K562 (cell line): ENCODE measurements around the gene PPP1R16B. TPM values are rescaled to one million over a fixed set of nuclear protein-coding genes. Genes with fewer than 3 reads are reported as not detected.

ENCODE experiments used
- ATAC-seq: fragments of 200-7000 bp; cut with Tn5 transposase; 3 replicates; pipeline ENCODE4 v1.9.1; 2020; ENCODE audit warnings: moderate library complexity
- BruUV-seq: library from RNA; stranded (reverse); fragments of 400-500 nt; replicated peaks from 2 replicates; lab custom pipeline; 2021; lab: Mats Ljungman, UMichigan
- CTCF ChIA-PET: fragments of 300-600 bp; formaldehyde crosslinking; extraction: SDS; loops from one replicate; lab custom pipeline; 2021; ENCODE audit warnings: low intra/inter-chr PET ratio; lab: Yijun Ruan, JAX
- POLR2A ChIA-PET: fragments of 300-600, 350-650 bp; sonication (Branson Sonifier 250); formaldehyde crosslinking; extraction: SDS; loops from one replicate; lab custom pipeline; 2021; ENCODE audit warnings: antibody characterized with exemption, inconsistent platforms; lab: Yijun Ruan, JAX
- DNase-seq, 4 experiments: peaks; one replicate each; pipeline versions ENCODE4 v3.0.0 to v3.0.0-alpha.2; 2011 to 2018; ENCODE audit warnings: low spot score in 3 of 4, mixed read lengths in 3 of 4; ENCODE audit errors: extremely low read depth in 1 of 4
- FAIRE-seq: peaks from 2 replicates; lab custom pipeline; 2011; peaks lifted over from hg19 to GRCh38; lab: Jason Lieb, UNC
- H2AFZ ChIP-seq: 2 replicates; pipeline ENCODE4 v1.6.0; 2011; ENCODE audit warnings: low read depth, low read length, control low read depth, inconsistent platforms
- H3K27ac ChIP-seq: fragments of 200-600 bp; 3 replicates; pipeline ENCODE4 v1.8.0; 2011; ENCODE audit warnings: low read depth, mild to moderate bottlenecking, control low read depth, inconsistent platforms, low read length, moderate library complexity, mixed read lengths; ENCODE audit errors: extremely low read depth
- H3K27me3 ChIP-seq, 2 experiments: fragments of 300-600 bp in 1 of 2; 2 replicates in 1 of 2; 3 replicates in 1 of 2; pipeline versions ENCODE4 v1.6.0 to v1.8.0; 2011; ENCODE audit warnings: inconsistent platforms in 2 of 2, low read length in 2 of 2, mild to moderate bottlenecking in 1 of 2, mixed read lengths in 1 of 2, moderate library complexity in 1 of 2; ENCODE audit not compliant: control insufficient read depth in 2 of 2, insufficient read depth in 2 of 2
- H3K36me3 ChIP-seq: fragments of 300-600 bp; 3 replicates; pipeline ENCODE4 v1.8.0; 2011; ENCODE audit warnings: mild to moderate bottlenecking, low read length, inconsistent platforms; ENCODE audit not compliant: control insufficient read depth, insufficient read depth
- H3K4me1 ChIP-seq, 2 experiments: fragments of 200-600 bp in 1 of 2; replicated peaks in 1 of 2; 2 replicates in 1 of 2; 3 replicates in 1 of 2; pipeline versions ENCODE4 v1.5.1 to v1.8.0; 2011; ENCODE audit warnings: inconsistent platforms in 2 of 2, low read length in 2 of 2, mild to moderate bottlenecking in 1 of 2, mixed read lengths in 1 of 2, moderate library complexity in 1 of 2; ENCODE audit not compliant: control insufficient read depth in 2 of 2, insufficient read depth in 2 of 2
- H3K4me2 ChIP-seq: 2 replicates; pipeline ENCODE4 v1.6.1; 2011; ENCODE audit warnings: low read length, control low read depth, inconsistent platforms, mixed read lengths; ENCODE audit not compliant: insufficient read depth
- H3K4me3 ChIP-seq: fragments of 200-600 bp; sonication (generic), shearing (Covaris generic); 2 replicates; pipeline ENCODE4 v1.5.1; 2016; ENCODE audit warnings: control low read depth, inconsistent platforms
- H3K79me2 ChIP-seq: fragments of 200-600 bp; 3 replicates; pipeline ENCODE4 v1.8.0; 2011; ENCODE audit warnings: low read length, inconsistent platforms; ENCODE audit not compliant: control insufficient read depth, insufficient read depth
- H3K9ac ChIP-seq, 2 experiments: 2 replicates each; pipeline versions ENCODE4 v1.6.0 to v1.6.1; 2011; ENCODE audit warnings: low read depth in 2 of 2, low read length in 2 of 2, control low read depth in 1 of 2, inconsistent platforms in 1 of 2, mild to moderate bottlenecking in 1 of 2, mixed read lengths in 1 of 2; ENCODE audit not compliant: insufficient read depth in 1 of 2
- H3K9me1 ChIP-seq: one replicate; pipeline ENCODE4 v1.6.0; 2011; ENCODE audit warnings: inconsistent platforms, mild to moderate bottlenecking, low read length, moderate library complexity; ENCODE audit not compliant: control insufficient read depth, insufficient read depth
- H3K9me3 ChIP-seq: replicated peaks from 2 replicates; pipeline ENCODE4 v1.5.1; 2011; ENCODE audit warnings: low read depth, low read length, inconsistent platforms; ENCODE audit not compliant: control insufficient read depth, insufficient read depth
- H4K20me1 ChIP-seq: replicated peaks from 2 replicates; pipeline ENCODE4 v1.6.1; 2011; ENCODE audit warnings: low read length, inconsistent platforms, mixed read lengths; ENCODE audit not compliant: control insufficient read depth, insufficient read depth
- ASH1L ChIP-seq: fragments of 450-650 bp; IDR thresholded peaks from 2 replicates; pipeline ENCODE4 v1.6.1; 2018; ENCODE audit warnings: borderline replicate concordance, mild to moderate bottlenecking, low read depth; ENCODE audit not compliant: partially characterized antibody
- KAT8 ChIP-seq: fragments of 450-650 bp; IDR thresholded peaks from 2 replicates; pipeline ENCODE4 v1.6.1; 2016; ENCODE audit warnings: low read depth, mild to moderate bottlenecking
- NUFIP1 ChIP-seq: fragments of 450-650 bp; IDR thresholded peaks from 2 replicates; pipeline ENCODE4 v1.6.1; 2018; ENCODE audit not compliant: partially characterized antibody
- PTTG1 ChIP-seq: fragments of 450-650 bp; IDR thresholded peaks from 2 replicates; pipeline ENCODE4 v1.6.1; 2016; ENCODE audit warnings: low read depth, mild to moderate bottlenecking, missing genetic modification characterization, missing compliant biosample characterization
- RBBP5 ChIP-seq: fragments of 200-600 bp; sonication (generic); IDR thresholded peaks from 2 replicates; pipeline ENCODE4 v1.6.1; 2012; ENCODE audit warnings: borderline replicate concordance, mild to moderate bottlenecking, low read length, control low read depth, inconsistent platforms; ENCODE audit not compliant: insufficient read depth, poor library complexity, severe bottlenecking
- RBM14 ChIP-seq: fragments of 200-400 bp; formaldehyde crosslinking; IDR thresholded peaks from 2 replicates; pipeline ENCODE4 v1.6.1; 2018; ENCODE audit warnings: low read depth, mild to moderate bottlenecking, low read length, moderate library complexity, borderline replicate concordance; ENCODE audit not compliant: insufficient read depth
- ZBTB1 ChIP-seq: sonication (generic); formaldehyde crosslinking; IDR thresholded peaks from 2 replicates; pipeline ENCODE4 v1.8.1; 2023; ENCODE audit warnings: missing genetic modification reagents, low read depth, mild to moderate bottlenecking, borderline replicate concordance
- ZNF197 ChIP-seq: fragments of 200-800 bp; sonication (Bioruptor generic); IDR thresholded peaks from 2 replicates; pipeline ENCODE4 v1.6.1; 2016; ENCODE audit warnings: low read depth, missing genetic modification characterization, missing compliant biosample characterization
- ZNF232 ChIP-seq: sonication (generic); formaldehyde crosslinking; IDR thresholded peaks from 2 replicates; pipeline ENCODE4 v1.8.0; 2022; ENCODE audit warnings: mild to moderate bottlenecking, missing genetic modification reagents
- ZNF695 ChIP-seq: fragments of 450-650 bp; formaldehyde crosslinking; IDR thresholded peaks from 2 replicates; pipeline ENCODE4 v1.4.0; 2020; ENCODE audit warnings: mild to moderate bottlenecking, moderate library complexity
- WGBS: fragments of 100-300 bp; shearing (Covaris generic); methylation state at CpG from one replicate; pipeline ENCODE4 v1.1.6; 2016; ENCODE audit warnings: low coverage, mixed read lengths; ENCODE audit not compliant: insufficient coverage; ENCODE audit errors: missing lambda C conversion rate; 5-methylcytosine and 5-hydroxymethylcytosine counted together
- in situ Hi-C: fragments of 300-500 bp; cut with MboI; formaldehyde crosslinking; loops from 4 replicates; pipeline ENCODE4 v1.15.0; 2018; ENCODE audit warnings: inconsistent platforms, mixed read lengths
- intact Hi-C: fragments of 100-400 bp; cut with micrococcal nuclease; formaldehyde crosslinking; loops from 2 replicates; pipeline ENCODE4 v1.14.2; 2022
- polyA plus RNA-seq, 8 experiments: library from polyadenylated mRNA; depleted of rRNA in 4 of 8; stranded (reverse) in 5 of 8; unstranded in 3 of 8; fragments of >200 nt; fragmentation: Nextera tagmentation in 2 of 8; fragmentation: Illumina TruSeq in 1 of 8; extraction: Ambion mirVana in 2 of 8; extraction: Trizol in 1 of 8; gene quantifications; 2 replicates each; pipeline versions ENCODE4 v1.2.1 to v1.2.3, GENCODE V29; 2011 to 2014; ENCODE audit warnings: inconsistent platforms in 1 of 8, missing spikeins in 1 of 8
- total RNA-seq, 7 experiments: library from RNA; depleted of rRNA in 6 of 7; stranded (reverse); fragments of >200 nt in 6 of 7; fragmentation: Illumina TruSeq in 2 of 7; extraction: Trizol in 2 of 7; gene quantifications; 2 replicates each; pipeline versions ENCODE4 v1.2.1 to v1.2.3, GENCODE V29; 2011 to 2021; ENCODE audit warnings: low replicate concordance in 1 of 7
- TF ChIP-seq, protein P1 (sequence below): fragments of 250-450 bp; sonication (Bioruptor Pico); IDR thresholded peaks from 2 replicates; pipeline ENCODE4 v1.8.0; 2021; ENCODE audit warnings: mild to moderate bottlenecking, moderate library complexity
- TF ChIP-seq, protein P2 (sequence below): IDR thresholded peaks from 2 replicates; pipeline ENCODE4 v1.6.1; 2016; ENCODE audit warnings: missing genetic modification characterization, missing compliant biosample characterization

PPP1R16B gene
- total and polyA plus RNA-seq, 9 of the 15 experiments (the other 6 are each of a cell fraction or from before 2014, with no cell fraction given): 1.5 to 11.5 (median 6.8) TPM

- no TSS peak for BruUV-seq
- Histone ChIP-seq H3K4me3 (no peak overlapping the region), H3K4me1 (no peaks in the 10 kb centered on the region), H3K9me3 (0 out of 2 replicates have a peak, but pooled peaks cover 5% of the 10 kb centered on the region), H3K4me2 (no peak overlapping the region), H3K27me3 (peaks cover 0 to 18% of the 10 kb centered on the region in 2 experiments; a peak in 2 of 5 replicates), H3K36me3 (no peaks in the 10 kb centered on the region), H4K20me1 (no peaks in the 10 kb centered on the region), H3K9me1 (no peaks in the 10 kb centered on the region), H3K9ac (no peak overlapping the region), H3K27ac (no peak overlapping the region), H2AFZ (no peak overlapping the region), H3K79me2 (no peaks in the 10 kb centered on the region)
- POLR2A ChIA-PET: interaction anchor here (0.6 kb wide), 1 partner anchor 24 kb away, joined by 3 read pairs; no protein-coding TSS in a partner anchor
- in situ Hi-C loops (no loop called here), intact Hi-C loops (no loop called here)
- CTCF ChIA-PET: no interaction called here
- FAIRE-seq: no peak
- DNase-seq: no peak
- TF ChIP-seq PTTG1 (no peak), ZNF232 (CRISPR knock-in tag) (no peak)
- TF ChIP-seq, protein P1, sequence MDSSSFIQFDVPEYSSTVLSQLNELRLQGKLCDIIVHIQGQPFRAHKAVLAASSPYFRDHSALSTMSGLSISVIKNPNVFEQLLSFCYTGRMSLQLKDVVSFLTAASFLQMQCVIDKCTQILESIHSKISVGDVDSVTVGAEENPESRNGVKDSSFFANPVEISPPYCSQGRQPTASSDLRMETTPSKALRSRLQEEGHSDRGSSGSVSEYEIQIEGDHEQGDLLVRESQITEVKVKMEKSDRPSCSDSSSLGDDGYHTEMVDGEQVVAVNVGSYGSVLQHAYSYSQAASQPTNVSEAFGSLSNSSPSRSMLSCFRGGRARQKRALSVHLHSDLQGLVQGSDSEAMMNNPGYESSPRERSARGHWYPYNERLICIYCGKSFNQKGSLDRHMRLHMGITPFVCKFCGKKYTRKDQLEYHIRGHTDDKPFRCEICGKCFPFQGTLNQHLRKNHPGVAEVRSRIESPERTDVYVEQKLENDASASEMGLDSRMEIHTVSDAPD (CRISPR knock-in tag): no peak
- no peak for ATAC-seq
- WGBS: 16% methylated on average over 5 of the region's 5 CpGs
Measured at GRCh38 chr20:38903335-38903734, 97.8 kb downstream of the PPP1R16B start.

GRCh38 chr20:38905375-38905774 lies 99.9 kb downstream of the PPP1R16B start:
- Histone ChIP-seq H3K9me3 (0 out of 2 replicates have a peak, but pooled peaks cover 5% of the 10 kb centered on the region), H3K4me2 (no peak overlapping the region), H3K4me1 (no peaks in the 10 kb centered on the region), H3K36me3 (no peaks in the 10 kb centered on the region), H3K9me1 (no peaks in the 10 kb centered on the region), H3K4me3 (no peak overlapping the region), H4K20me1 (no peaks in the 10 kb centered on the region), H2AFZ (no peak overlapping the region), H3K27ac (no peak overlapping the region), H3K27me3 (peaks cover 0 to 15% of the 10 kb centered on the region in 2 experiments; a peak in 1 of 5 replicates), H3K9ac (no peak overlapping the region), H3K79me2 (no peaks in the 10 kb centered on the region)
- ChIA-PET POLR2A (interaction anchor here (0.6 to 1.6 kb wide), 3 partner anchors 12 to 1115 kb away, joined by 3 to 4 read pairs (median 3); no protein-coding TSS in a partner anchor), CTCF (no interaction called here)
- in situ Hi-C loops (no loop called here), intact Hi-C loops (no loop called here)
- ATAC-seq: no peak
- 0% methylated on average over 1 of the region's 1 CpG for WGBS
- BruUV-seq: no TSS peak
- DNase-seq: no peak
- TF ChIP-seq, protein P2, sequence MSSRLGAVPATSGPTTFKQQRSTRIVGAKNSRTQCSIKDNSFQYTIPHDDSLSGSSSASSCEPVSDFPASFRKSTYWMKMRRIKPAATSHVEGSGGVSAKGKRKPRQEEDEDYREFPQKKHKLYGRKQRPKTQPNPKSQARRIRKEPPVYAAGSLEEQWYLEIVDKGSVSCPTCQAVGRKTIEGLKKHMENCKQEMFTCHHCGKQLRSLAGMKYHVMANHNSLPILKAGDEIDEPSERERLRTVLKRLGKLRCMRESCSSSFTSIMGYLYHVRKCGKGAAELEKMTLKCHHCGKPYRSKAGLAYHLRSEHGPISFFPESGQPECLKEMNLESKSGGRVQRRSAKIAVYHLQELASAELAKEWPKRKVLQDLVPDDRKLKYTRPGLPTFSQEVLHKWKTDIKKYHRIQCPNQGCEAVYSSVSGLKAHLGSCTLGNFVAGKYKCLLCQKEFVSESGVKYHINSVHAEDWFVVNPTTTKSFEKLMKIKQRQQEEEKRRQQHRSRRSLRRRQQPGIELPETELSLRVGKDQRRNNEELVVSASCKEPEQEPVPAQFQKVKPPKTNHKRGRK: no peak
- no peak for TF ChIP-seq KAT8
- TF ChIP-seq ZBTB1 (CRISPR knock-in tag): no peak
- TF ChIP-seq NUFIP1: no peak
- TF ChIP-seq ASH1L: no peak
- TF ChIP-seq RBBP5: no peak
- TF ChIP-seq ZNF197 (CRISPR knock-in tag): no peak
- TF ChIP-seq ZNF695 (CRISPR knock-in tag): no peak
- TF ChIP-seq RBM14: no peak
- FAIRE-seq: no peak
